GM12801 (cell line): Measurements from ENCODE around the gene GTF3A.

Experiments used
- TF ChIP-seq, protein P1 (sequence below): IDR thresholded peaks from one replicate; pipeline ENCODE4 v1.5.1; 2011; ENCODE audit warnings: control low read depth; ENCODE audit not compliant: insufficient read length; ENCODE audit errors: extremely low read depth

GTF3A gene

GRCh38 chr13:27406178-27406939 is 18.1 kb upstream of the GTF3A start:
- TF ChIP-seq, protein P1, sequence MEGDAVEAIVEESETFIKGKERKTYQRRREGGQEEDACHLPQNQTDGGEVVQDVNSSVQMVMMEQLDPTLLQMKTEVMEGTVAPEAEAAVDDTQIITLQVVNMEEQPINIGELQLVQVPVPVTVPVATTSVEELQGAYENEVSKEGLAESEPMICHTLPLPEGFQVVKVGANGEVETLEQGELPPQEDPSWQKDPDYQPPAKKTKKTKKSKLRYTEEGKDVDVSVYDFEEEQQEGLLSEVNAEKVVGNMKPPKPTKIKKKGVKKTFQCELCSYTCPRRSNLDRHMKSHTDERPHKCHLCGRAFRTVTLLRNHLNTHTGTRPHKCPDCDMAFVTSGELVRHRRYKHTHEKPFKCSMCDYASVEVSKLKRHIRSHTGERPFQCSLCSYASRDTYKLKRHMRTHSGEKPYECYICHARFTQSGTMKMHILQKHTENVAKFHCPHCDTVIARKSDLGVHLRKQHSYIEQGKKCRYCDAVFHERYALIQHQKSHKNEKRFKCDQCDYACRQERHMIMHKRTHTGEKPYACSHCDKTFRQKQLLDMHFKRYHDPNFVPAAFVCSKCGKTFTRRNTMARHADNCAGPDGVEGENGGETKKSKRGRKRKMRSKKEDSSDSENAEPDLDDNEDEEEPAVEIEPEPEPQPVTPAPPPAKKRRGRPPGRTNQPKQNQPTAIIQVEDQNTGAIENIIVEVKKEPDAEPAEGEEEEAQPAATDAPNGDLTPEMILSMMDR: no peak

GRCh38 chr13:27408074-27408473 is 16.3 kb upstream of the GTF3A start:
- TF ChIP-seq, protein P1: no peak

DNA sequence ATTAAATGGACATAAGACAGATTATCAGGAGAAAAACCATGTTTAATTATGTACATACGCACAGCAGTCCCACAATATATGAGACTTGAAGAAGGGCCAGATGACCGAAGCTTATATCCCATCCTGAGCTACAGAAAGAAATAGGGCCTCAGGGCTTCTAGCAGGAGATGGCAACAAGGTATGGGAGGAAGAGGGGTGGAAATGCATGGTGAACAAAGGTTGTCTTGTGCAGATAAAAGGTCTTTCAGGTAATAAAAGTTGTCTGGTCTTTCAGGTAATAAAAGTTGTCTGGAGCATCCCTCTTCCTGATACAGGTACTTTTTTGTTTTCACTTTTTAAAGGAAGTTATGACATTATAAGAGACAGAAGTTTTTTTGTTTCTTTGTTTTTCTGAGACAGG is 15.4 kb upstream of the GTF3A start:
- TF ChIP-seq, protein P1: no peak

DNA sequence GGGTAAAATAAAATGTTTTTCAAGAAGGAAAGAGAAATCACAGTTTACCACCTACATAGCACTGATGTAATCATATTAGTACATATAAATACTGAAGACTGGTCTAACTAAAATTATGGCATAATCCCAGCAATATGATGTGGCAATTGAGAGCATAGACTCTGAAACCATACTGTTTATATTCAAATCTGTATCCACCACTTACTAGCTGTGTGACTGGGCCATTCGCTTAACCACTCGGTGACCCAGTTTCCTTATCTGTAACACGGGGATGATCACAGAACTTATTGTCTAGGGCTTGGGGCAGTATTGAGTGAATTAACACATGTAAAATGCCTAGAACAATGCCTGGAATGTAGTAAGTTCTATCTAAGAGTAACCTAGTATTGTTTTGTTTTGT is 13.1 kb upstream of the GTF3A start:
- TF ChIP-seq, protein P1: no peak

DNA sequence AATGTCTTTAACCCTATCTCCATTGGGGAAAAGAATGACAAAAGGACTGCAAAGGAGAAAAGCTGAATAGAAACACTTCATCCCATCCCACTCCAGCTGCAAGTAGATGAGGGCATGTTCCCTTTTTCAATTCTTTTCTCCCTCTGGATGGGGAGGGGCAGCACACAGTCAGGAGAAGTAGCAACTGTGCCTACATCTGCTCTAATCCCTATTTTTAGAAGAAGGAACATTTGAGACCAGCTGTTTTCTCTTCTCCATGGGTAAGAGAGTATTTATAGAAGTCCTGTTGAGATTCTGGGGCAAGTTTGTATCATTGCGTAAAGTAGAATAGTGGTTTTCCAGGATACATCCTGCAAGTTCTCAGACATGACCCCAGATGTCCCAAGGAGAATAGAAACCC is 9.3 kb upstream of the GTF3A start:
- TF ChIP-seq, protein P1: no peak

GRCh38 chr13:27419328-27419727 is 5.1 kb upstream of the GTF3A start:
- TF ChIP-seq, protein P1: no peak

DNA sequence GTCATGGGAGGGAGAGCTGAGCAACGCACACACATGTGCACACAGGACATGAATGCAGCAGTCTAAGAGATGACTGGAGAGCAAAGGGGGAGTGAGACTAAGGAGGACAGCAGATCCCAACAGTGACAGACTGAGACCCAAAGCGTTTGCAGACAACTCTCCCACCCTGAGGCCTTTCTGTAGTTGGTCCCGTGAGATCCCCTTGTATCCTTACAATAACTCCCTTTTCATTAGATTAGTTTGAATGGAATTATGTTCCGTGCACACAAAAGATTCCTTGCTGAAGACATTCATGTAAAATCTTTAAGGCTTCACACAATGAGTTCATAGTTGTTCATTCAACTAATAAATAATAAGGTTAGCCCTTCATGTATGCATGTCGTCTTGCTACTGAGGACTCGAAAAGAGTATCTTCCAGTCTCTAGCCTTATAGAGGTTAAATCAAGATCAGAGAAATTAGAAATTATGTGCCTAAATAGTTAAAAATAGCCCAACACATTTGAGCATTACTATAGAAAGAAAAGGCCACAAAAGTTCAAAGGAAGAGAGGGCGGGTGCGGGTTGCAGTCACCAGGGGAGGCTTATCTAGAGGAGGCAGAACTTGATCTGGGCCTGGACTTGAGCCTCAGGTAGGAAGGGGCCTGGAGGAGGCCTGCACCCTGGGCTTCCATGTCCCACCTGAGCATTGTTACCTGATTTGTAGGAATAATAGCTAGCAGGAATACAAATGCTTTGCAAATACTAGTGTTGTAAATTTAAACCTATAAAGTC is 3.1 kb upstream of the GTF3A start:
- TF ChIP-seq, protein P1: no peak
